22Rv1 (cell line): Measurements from ENCODE around the gene MBOAT2.

Experiments used
- ZFX ChIP-seq: fragments of 450-650 bp; IDR thresholded peaks from 2 replicates; pipeline ENCODE4 v1.6.1; 2017; ENCODE audit warnings: antibody characterized with exemption, borderline replicate concordance
- TF ChIP-seq, protein P1 (sequence below): fragments of 450-650 bp; IDR thresholded peaks from 2 replicates; pipeline ENCODE4 v1.5.1; 2017; ENCODE audit warnings: mild to moderate bottlenecking

DNA sequence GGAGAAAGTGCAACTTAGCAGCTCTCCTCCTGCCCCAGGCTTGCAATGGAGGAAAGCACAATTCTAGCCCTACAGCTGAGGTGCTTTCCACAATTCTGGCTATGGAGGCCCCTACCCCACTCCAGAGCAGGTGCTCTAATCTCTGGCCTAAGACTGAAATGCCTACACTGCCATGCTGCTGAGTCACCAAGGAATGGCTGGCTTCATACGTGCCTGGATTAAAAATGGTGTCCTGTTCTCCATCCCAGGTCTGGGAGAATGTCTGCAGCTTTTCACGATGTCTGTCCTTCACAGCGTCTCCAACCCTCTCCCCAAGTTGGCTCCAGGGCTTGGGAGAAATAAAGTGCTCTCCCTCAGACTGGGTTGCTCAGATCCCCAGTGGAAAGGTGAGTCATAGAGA, 48.5 kb downstream of the MBOAT2 start:
- TF ChIP-seq, protein P1, sequence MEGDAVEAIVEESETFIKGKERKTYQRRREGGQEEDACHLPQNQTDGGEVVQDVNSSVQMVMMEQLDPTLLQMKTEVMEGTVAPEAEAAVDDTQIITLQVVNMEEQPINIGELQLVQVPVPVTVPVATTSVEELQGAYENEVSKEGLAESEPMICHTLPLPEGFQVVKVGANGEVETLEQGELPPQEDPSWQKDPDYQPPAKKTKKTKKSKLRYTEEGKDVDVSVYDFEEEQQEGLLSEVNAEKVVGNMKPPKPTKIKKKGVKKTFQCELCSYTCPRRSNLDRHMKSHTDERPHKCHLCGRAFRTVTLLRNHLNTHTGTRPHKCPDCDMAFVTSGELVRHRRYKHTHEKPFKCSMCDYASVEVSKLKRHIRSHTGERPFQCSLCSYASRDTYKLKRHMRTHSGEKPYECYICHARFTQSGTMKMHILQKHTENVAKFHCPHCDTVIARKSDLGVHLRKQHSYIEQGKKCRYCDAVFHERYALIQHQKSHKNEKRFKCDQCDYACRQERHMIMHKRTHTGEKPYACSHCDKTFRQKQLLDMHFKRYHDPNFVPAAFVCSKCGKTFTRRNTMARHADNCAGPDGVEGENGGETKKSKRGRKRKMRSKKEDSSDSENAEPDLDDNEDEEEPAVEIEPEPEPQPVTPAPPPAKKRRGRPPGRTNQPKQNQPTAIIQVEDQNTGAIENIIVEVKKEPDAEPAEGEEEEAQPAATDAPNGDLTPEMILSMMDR: no peak
- no peak for TF ChIP-seq ZFX
